Ramos (cell line): ENCODE results near the gene AIRE.

Experiments
- in situ Hi-C: fragments of 300-500 bp; cut with MboI; formaldehyde crosslinking; loops from one replicate; pipeline ENCODE4 v1.14.3; 2022; ENCODE audit warnings: low sequenced_read_pairs; ENCODE audit not compliant: unreplicated experiment

AIRE gene

DNA sequence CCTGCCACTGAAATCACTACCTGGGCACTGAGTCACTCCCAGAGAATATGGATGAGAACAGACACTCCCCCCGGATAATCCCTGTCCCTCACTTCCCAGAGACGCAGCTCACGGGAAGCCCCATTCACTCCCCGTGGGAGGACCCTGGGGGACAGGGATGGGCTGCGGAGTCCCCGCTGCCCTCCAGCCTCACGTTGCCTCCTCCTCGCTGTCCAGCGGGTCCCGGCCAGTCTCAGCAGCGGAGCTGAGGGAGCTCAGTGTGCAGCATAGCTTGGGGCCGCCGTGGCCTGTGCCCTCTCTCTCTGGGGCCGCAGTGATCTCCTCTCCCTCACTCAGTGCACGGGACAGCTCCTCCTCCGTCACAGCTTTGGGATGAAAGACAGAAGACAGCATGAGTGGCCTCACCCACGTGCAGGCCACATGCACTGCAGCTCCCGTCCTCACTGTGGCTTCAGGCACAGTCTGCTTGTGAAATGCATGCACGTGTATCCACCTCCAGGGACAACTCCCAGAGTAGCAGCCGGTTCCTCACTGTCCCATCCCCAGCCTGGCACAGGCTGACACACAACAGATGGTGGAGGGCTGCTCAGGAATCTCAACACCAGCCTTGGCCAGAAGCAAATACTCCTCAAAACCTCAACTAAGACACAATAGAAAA lies 46.1 kb downstream of the AIRE start:
- in situ Hi-C loops: loop anchor here (10.0 to 25.0 kb wide), 2 partner anchors 527 to 1344 kb away; no protein-coding TSS in a partner anchor

DNA sequence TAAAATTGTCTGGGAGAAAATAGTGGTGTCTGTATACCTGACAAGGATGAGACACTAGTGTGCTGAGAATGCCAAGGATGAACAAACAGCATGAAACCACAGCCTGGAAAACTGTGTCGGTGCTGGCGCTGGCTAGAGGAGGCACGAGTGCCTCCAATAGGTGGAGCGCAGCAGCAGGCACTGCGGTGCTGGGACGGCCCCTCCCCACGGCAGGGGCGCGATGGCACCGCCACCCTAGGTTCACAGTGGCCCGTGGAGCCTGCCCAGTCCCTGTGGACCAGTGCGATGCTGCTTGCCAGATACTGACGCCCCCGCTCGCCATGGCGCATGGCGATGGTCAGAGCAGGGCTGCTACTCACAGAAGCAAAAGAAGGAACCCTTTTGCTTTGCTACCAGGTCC lies 46.7 kb downstream of the AIRE start:
- in situ Hi-C loops: loop anchor here (10.0 to 25.0 kb wide), 2 partner anchors 528 to 1345 kb away; no protein-coding TSS in a partner anchor

DNA sequence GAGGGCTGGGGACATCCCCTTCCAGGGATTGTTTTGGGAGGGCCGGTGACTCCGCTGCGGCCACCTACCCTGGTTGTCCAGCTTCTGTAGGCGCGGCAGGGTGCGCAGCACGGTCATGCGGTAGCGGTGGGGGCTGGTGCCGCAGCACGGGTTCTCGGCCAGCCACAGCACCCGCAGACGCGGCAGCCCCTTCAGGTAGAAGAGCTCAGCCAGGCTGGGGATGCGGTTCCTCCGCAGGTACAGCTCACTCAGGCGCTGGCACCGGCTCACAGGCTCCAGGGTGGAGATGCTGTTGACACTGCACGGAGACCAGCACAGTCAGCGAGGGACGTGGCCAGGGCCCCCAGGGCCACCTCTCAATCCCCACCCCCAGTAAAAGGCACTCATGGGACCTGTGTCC lies 47.3 kb downstream of the AIRE start:
- in situ Hi-C loops: loop anchor here (10.0 to 25.0 kb wide), 2 partner anchors 528 to 1346 kb away; no protein-coding TSS in a partner anchor

DNA sequence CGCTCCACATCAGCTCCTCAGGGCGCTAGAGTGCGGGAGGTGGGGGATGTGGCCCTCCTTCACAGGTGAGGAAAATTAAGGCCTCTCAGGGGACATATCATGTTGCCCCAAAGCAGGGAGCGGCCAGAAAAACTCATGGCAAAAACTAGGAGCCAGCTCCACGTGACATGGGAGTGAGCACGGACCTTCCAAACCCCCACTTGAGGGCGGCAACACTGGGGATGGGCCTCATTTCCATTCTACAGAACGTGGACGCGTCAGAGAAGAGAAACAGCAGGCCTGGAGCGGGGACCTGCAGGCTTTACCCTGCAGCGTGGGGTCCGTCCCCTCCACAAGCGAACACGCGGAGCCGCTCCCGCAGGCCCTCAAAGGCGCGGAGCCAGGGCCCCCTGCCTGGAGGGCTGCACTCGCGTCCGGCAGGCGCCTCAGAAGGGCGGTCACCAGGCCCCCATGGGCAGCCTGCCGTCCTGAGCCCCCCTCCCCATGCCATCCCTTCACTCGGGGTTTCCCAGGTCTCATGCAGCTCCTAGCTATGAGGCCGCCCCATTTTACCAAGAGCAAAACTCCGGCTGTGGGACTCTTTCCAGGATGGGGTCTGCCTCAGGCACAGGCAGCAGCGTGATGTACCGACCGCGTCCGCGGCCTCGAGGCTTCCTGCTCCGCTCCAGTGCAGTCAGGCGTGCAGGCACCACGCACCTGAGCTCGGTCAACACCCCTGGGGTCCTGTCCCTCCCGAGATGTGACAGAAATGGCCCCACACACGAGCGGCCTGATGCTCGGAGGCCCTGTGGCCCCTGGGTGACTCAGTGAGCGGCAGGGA lies 48.0 kb downstream of the AIRE start:
- in situ Hi-C loops: loop anchor here (10.0 to 25.0 kb wide), 2 partner anchors 529 to 1346 kb away; no protein-coding TSS in a partner anchor

DNA sequence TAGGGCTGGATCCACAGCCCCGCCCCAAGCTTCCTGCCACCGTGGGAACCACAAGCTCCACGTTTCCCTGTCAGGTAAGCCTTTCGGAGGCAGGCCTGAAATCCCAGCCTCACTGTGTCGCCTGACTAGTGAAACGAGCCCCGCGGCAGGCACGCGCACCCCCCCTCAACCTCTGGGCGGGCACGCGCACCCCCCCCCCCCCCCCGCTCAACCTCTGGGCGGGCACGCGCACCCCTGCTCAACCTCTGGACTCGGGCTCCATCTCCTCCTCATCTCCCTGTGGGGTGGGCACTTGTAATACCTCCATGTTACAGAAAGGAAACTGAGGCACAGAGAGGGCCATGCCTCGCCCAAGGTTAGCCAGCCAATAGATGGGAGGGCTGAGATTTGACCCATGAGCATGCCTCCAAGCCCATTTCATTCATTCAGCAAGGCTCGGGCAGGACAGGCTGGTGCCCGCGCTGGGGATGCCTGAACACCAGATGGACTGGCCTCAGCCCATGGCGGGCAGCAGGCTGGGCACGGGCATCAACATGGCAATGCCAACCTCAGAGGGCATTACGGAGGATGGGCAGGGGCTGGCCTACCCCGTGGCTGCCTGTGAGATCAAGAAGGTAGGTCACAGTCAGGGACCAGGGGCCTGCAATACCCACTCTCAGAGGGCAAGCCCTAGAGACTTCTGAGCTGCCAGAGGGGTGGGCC lies 48.8 kb downstream of the AIRE start:
- in situ Hi-C loops: loop anchor here (10.0 to 25.0 kb wide), 2 partner anchors 530 to 1347 kb away; no protein-coding TSS in a partner anchor

DNA sequence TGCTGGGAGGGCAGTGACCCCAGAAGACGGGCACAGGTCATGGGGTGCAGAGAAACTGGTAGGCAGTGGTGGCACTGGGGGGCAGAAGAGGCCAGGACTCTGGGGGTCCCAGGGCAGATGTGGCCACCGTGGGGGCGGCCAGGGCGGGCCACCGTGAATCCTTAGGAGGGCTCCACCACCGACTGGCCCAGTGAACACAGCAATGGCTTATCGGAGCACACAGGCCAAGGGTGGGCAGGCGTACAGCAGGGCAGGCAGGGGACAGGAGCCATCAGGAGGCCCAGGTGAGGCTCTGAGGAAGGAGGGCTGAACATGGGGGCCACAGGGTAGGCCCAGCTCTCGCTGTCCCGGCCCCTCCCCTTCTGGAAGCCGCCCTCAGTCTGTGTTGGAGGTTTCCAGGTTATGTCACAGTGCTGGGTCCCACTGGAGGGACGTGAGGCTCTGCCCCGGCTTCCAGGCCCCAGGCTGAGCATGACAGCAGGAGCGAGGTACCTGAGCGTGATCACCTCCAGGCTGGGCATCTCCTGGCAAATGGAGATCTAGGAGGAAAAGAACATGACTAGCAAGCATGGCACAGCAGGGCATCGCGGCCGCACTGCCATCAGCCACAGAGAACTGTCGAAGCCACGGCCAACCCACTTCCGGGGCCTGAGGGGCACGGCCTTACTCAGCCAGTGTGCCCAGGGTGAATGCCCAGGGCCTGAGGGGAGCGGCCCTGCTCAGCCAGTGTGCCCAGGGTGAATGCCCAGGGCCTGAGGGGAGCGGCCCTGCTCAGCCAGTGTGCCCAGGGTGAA lies 49.8 kb downstream of the AIRE start:
- in situ Hi-C loops: loop anchor here (10.0 to 25.0 kb wide), 2 partner anchors 531 to 1348 kb away; no protein-coding TSS in a partner anchor

DNA sequence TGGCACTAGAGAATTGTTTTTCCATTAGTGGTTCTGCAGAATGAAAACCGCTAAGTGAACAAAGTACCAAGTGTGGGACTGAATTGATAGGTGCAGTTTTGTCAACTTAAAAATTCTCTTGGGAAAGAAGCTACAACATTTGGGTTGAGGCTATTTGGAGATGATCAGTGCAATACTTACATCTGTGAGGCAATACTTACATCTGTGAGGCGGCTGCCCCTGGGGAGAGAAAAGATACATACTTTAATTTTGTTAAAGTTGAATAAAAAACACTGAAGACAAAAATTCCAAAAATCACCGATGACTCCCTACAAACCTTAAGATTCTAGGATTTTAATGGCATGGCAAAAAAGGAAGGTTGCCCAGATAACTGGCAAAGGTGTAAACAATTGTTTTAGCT lies 51.8 kb downstream of the AIRE start:
- in situ Hi-C loops: loop anchor here (10.0 to 25.0 kb wide), 2 partner anchors 533 to 1350 kb away; no protein-coding TSS in a partner anchor

DNA sequence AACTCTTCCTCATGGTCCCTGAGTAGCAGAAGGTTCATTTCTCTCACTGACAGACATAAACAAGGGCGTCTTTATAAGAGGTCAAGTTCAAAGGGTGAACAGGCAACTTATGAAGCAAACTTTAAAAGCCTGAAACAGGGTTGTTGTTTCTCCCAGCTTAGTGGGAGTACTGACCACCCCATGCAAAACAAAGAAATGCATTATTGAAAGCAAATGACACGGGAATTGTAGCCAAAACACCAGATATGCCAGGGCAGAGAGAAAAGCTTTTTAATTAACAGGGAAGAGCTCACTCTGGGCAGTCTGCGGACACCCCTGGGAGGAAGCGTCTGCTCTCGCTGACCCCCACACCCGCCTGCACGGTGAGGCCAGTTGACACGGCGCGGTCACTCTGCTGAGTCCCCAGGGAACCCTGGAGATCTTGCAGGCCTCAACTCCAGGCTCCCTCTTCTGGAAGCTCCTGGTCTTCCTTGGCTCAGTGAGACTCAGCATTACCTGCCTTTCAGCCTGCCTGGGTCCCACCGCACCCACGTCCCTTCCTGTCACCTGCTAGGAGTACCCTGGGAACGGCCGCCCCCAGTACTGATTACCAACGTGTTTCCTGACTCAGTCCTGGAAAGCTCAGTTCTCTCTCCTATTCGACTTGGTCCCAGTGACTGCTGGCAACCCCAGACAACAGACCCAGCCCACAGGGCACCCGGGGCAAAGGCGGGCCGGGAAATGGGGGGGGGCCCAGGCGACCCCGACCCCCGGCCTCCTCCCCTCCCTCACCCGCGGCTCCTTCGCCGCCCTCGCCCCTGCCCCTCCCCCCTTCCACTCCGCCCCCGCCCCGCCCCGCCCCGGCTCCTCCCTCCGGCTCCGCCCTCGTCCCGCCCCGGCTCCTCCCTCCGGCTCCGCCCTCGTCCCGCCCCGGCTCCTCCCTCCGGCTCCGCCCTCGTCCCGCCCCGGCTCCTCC lies 52.5 kb downstream of the AIRE start:
- in situ Hi-C loops: loop anchor here (10.0 to 25.0 kb wide), 2 partner anchors 533 to 1351 kb away; no protein-coding TSS in a partner anchor

DNA sequence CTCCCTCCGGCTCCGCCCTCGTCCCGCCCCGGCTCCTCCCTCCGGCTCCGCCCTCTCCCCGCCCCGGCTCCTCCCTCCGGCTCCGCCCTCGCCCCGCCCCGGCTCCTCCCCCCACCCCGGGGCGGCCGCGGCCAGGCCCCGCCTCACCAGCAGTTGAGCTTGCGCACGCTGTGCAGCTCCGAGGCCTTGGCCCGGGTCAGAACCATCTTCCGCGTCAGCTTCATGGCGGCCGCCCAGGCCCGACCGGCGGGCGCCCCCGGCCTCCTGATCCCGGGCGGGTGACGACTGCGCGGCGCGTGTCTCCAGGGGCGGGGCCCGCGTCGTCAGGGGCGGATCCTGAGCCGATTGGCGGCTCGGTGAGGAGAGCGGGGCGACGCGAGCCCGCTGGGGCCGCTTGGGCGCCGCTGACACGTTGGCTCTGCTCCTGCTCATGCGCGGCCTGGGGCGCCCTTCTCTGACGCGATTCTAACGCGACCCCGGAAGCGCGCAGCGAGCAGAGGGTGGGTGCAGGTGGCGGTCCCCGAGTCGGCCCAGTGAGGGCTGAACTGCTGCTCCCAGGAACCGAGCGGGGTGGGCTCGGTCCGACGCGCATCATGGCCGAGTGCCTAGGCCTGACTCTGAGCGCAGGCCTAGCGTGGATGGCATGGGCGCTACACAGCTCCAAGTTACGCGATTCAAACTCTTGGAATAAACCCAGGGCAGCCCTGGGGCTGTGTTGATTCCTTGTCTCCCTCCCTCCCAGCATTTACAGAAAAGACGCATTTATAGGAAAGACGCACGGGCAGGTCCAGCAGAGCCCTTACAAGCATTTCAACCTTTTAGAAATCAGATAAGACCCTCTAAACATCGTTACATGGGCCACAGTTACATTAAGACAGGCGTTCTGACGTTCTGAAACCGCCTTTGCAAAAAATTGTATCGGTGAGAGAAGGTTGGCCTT lies 53.6 kb downstream of the AIRE start, which contains the start of gene CFAP410:
Gene CFAP410 (minus strand): TSS at position 420 of the 940 bp plus-strand sequence. CDS start 196 bp downstream, at position 224.
- in situ Hi-C loops: loop anchor here (10.0 to 25.0 kb wide), 2 partner anchors 534 to 1352 kb away; no protein-coding TSS in a partner anchor

DNA sequence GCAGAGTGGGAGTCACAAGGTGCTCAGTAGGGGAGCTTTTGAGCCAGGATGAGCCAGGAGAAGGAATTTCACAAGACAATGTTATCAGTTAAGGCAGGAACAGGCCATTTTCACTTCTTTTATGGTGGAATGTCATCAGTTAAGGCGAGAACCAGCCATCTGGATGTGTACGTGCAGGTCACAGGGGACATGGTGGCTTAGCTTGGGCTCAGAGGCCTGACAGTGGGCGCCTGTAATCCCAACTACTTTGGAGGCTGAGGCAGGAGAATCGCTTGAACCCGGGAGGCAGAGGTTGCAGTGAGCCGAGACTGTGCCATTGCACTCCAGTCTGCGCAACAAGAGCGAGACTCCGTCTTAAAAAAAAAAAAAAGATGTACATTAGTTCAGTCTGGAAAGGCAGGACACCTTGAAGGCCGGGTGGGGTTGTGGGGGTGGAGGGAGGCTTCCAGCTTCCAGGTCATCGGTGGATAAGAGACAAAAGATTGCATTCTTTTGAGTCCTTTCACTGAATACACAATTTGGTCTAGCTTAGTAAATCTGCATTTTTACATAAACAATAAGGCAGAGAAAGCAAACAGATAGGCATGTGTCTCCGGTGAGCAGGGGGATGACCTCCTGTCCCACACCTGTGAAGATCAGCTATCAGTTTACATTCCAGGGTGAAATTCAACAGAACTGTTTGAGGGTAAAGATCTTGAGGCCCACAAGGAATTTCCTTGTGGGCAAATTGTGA lies 56.2 kb downstream of the AIRE start:
- in situ Hi-C loops: loop anchor here (25.0 kb wide), 1 partner anchor 1355 kb away; no protein-coding TSS in a partner anchor

DNA sequence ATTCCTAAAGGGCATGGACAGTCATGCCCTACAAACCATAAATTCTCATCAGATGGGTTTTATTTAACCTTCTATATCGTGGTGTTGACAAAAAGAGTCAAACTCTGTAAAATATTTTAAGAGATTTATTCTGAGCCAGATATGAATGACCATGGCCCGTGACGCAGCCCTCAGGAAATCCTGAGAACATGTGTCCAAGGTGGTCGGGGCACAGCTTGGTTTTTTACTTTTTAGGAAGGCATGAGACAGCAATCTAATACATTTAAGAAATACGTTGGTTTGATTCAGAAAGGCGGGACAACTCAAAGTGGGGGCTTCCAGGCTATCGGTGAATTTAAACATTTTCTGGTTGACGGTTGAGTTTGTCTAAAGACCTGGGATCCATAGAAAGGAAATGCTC lies 57.3 kb downstream of the AIRE start:
- in situ Hi-C loops: loop anchor here (25.0 kb wide), 1 partner anchor 1356 kb away; no protein-coding TSS in a partner anchor

DNA sequence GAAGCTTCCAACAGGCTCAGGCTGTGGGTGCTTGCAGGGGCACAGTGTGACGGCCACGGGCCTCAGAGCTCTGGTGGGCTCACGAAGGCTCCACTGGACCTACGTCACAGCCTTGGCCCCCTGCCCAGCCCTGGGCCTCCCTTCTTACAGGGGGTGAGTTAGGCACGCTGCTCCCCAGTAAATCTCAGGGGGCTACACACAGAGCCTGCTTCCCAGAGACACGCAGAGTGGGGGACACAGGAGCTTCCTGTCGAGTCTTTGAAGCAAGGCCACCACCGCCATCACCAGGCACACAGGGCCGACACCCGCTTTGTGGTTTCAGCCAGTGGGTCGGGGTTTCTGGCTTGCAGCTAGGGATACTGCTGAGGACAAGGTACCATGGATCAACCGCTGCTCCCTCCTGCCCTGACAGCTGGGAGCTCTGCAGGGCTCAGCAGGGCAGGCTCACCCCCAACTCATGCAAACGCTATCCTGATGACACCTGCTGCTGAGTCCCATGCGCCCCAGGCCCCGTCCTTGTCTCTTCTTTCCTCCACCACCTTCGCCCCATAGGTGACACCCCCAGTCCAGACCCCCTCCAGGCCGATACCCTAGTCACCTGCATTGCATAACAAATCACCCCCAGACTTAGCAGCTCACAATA lies 59.0 kb downstream of the AIRE start:
- in situ Hi-C loops: loop anchor here (25.0 kb wide), 1 partner anchor 1357 kb away; no protein-coding TSS in a partner anchor

DNA sequence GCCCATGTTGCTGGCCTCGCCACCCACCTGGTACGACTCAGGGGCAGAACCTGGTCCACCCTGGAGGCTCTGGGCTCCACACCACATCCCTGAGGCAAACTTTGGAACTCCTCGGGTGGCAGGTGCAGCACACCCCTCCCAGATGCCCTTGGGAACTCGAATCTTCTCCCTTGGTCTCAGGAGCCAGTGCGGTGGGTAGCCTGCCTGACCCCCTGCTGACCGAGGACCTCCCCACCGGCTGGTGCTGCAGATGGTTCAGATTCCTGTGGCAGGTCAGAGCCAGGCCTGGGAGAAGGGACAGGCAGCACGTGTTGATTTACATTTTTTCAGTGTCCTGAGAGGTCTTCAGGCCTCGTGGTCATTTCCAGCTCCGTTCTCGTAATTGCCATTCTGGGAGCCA lies 59.8 kb downstream of the AIRE start:
- in situ Hi-C loops: loop anchor here (25.0 kb wide), 1 partner anchor 1358 kb away; no protein-coding TSS in a partner anchor

DNA sequence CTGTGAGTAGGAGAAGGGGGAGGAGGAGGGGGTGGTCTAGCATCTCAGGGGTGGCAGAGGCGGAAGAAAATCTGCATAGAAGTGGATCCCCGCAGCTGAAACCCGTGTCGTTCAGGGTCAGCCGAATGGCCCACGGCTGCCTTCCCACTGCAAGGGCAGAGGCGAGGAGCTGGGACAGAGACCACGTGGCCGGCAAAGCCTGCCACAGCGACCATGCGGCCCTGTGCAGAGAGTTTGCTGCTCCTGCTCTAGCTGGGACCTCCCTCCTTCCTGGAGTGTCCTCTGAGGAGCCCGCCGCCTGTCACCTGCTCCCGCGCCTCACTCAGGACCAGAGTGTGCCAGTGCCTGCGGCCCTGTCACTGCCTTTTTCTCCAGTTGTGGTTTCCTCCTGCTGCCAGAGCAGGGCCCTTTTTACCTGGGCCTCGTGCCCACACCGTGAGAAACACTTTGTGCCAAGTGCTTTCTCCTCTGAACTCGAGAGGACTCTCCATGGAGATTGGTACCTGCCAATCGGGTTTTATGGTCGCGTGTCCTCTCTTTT lies 62.3 kb downstream of the AIRE start:
- in situ Hi-C loops: loop anchor here (25.0 kb wide), 1 partner anchor 1361 kb away; no protein-coding TSS in a partner anchor
